ENCODE measurements around the gene OR4C11. TPM values are rescaled to one million over a fixed set of nuclear protein-coding genes. Genes with fewer than 3 reads are reported as not detected.

Gene OR4C11, protein sequence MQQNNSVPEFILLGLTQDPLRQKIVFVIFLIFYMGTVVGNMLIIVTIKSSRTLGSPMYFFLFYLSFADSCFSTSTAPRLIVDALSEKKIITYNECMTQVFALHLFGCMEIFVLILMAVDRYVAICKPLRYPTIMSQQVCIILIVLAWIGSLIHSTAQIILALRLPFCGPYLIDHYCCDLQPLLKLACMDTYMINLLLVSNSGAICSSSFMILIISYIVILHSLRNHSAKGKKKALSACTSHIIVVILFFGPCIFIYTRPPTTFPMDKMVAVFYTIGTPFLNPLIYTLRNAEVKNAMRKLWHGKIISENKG
- not detected in 2 replicates for total RNA-seq (2021)
- Bru-seq, nascent RNA, result not detected
- not detected for BruChase-seq, experiment 1, labeled RNA remaining after a 2-hour chase
- not detected for BruChase-seq, experiment 2, labeled RNA remaining after a 6-hour chase
- long read RNA-seq, result 0 reads

DNA sequence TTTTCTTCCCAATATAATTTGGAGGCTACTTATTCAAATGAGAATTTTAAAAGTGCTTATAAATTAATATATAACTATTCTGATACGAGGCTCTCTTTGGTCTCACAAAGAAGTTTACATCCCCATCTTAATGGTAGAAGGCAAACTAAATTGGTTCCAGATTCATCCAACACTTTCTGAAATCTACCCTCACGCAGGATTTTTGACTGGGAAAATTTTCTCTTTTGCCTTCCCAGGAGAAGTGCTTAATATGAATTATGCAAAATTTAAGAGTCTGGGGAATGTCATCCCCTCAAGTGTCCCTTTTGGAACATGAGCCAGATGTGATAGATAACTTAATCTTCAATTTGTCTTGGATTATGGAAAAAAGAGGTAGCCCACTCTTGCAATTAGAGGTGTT lies at the start of gene OR4C11:
Gene OR4C11, minus strand, starts transcription at position 101 of the 400 bp plus-strand sequence. CDS start 3,272 bp downstream, outside the sequence.
- Histone ChIP-seq H3K9me2 (ENCODE audit: insufficient read depth) (no peaks in the 10 kb centered on the region), H4K20me1 (ENCODE audit: insufficient read depth) (no peaks in the 10 kb centered on the region), H3K4me3 (no peak within 1 kb of the TSS), H3K9me3 (ENCODE audit: insufficient read depth, low read depth) (no peaks in the 10 kb centered on the region), H3K36me3 (ENCODE audit: low read depth) (no peaks in the 10 kb centered on the region), H3K27ac (no peak within 1 kb of the TSS), H3K79me2 (ENCODE audit: low read depth) (no peaks in the 10 kb centered on the region), H3F3A (ENCODE audit: insufficient read depth, low read depth) (no peaks in the 10 kb centered on the region), H3K4me2 (no peak within 1 kb of the TSS), H2AFZ (no peak within 1 kb of the TSS), H3K4me1 (replicated peaks; ENCODE audit: insufficient read depth) (no peaks in the 10 kb centered on the region), H3K27me3 (ENCODE audit: insufficient read depth, low read depth) (no peaks in the 10 kb centered on the region)
- no peak for TF ChIP-seq EZH2 (IDR thresholded peaks at IDR 0.05; ENCODE audit: low read depth)
- TF ChIP-seq, protein P1, sequence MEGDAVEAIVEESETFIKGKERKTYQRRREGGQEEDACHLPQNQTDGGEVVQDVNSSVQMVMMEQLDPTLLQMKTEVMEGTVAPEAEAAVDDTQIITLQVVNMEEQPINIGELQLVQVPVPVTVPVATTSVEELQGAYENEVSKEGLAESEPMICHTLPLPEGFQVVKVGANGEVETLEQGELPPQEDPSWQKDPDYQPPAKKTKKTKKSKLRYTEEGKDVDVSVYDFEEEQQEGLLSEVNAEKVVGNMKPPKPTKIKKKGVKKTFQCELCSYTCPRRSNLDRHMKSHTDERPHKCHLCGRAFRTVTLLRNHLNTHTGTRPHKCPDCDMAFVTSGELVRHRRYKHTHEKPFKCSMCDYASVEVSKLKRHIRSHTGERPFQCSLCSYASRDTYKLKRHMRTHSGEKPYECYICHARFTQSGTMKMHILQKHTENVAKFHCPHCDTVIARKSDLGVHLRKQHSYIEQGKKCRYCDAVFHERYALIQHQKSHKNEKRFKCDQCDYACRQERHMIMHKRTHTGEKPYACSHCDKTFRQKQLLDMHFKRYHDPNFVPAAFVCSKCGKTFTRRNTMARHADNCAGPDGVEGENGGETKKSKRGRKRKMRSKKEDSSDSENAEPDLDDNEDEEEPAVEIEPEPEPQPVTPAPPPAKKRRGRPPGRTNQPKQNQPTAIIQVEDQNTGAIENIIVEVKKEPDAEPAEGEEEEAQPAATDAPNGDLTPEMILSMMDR (conservative IDR thresholded peaks at IDR 0.05), result no peak
- POLR2A ChIA-PET (ENCODE audit: unreplicated experiment), result no interaction called here
- CTCF ChIA-PET, result no interaction called here
- BruUV-seq (replicated peaks), result no TSS peak
- intact Hi-C loops (cut with micrococcal nuclease; ENCODE audit: unreplicated experiment), result no loop called here
- DNase-seq, result no peak

DNA sequence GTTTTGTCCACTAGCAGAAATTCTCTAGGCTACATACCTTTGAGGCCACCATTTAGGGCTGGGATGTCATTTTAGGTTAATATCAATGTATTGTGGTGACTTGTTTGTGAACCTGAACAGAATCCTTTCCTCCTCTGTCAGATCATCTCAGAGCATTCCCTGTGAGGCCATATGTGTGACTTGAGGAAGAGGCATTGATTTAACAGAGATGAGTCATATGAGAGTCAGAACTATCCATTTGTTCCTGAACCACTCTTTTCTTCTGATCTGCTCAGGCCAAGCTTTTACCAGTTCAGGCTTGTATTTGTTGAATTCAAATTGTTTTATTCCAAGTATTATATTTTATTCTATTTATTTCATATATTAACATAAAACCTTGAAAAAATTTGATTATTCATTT lies 47.7 kb upstream of the OR4C11 start:
- H3K9me2 ChIP-seq (ENCODE audit: insufficient read depth), result no peaks in the 10 kb centered on the region
- no peaks in the 10 kb centered on the region for H4K20me1 ChIP-seq (ENCODE audit: insufficient read depth)
- no peak overlapping the region for H3K4me2 ChIP-seq
- no peak overlapping the region for H3K27ac ChIP-seq
- H3K4me1 ChIP-seq (replicated peaks; ENCODE audit: insufficient read depth), result no peaks in the 10 kb centered on the region
- H3K36me3 ChIP-seq (ENCODE audit: low read depth), result no peaks in the 10 kb centered on the region
- ChIA-PET CTCF (no interaction called here), POLR2A (ENCODE audit: unreplicated experiment) (no interaction called here)
- TF ChIP-seq, protein P1 (conservative IDR thresholded peaks at IDR 0.05), result no peak
- no peak for TF ChIP-seq EZH2 (IDR thresholded peaks at IDR 0.05; ENCODE audit: low read depth)
- no peaks in the 10 kb centered on the region for H3K79me2 ChIP-seq (ENCODE audit: low read depth)
- H2AFZ ChIP-seq, result no peak overlapping the region
- intact Hi-C loops (cut with micrococcal nuclease; ENCODE audit: unreplicated experiment), result no loop called here
- no TSS peak for BruUV-seq (replicated peaks)
- H3K4me3 ChIP-seq, result no peak overlapping the region
- no peak for DNase-seq
- H3K9me3 ChIP-seq (ENCODE audit: insufficient read depth, low read depth), result no peaks in the 10 kb centered on the region
- H3K27me3 ChIP-seq (ENCODE audit: insufficient read depth, low read depth), result no peaks in the 10 kb centered on the region
- no peaks in the 10 kb centered on the region for H3F3A ChIP-seq (ENCODE audit: insufficient read depth, low read depth)

DNA sequence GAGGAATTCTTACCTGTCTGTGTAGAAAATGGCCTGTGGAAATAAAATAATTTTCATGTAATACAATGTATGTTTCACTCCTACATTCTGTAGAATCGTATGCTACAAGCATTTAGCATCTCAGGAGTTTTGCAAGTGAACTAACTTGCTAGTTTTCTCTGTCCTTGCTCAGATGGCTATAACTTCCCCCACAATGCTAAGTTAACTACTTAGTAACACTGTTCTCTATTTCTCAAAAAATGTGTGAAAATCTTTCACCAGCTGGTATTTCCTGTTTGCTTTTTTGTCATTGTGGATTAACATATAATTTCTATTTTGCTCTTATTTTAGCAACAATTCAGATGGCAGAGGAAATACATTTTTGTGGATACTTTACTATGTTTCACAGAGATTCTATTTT lies 45.1 kb upstream of the OR4C11 start:
- H3K79me2 ChIP-seq (ENCODE audit: low read depth), result no peaks in the 10 kb centered on the region
- H3K9me2 ChIP-seq (ENCODE audit: insufficient read depth), result no peaks in the 10 kb centered on the region
- H2AFZ ChIP-seq, result no peak overlapping the region
- H3K27me3 ChIP-seq (ENCODE audit: insufficient read depth, low read depth), result no peaks in the 10 kb centered on the region
- intact Hi-C loops (cut with micrococcal nuclease; ENCODE audit: unreplicated experiment), result no loop called here
- H3K27ac ChIP-seq, result no peak overlapping the region
- BruUV-seq (replicated peaks), result no TSS peak
- H3K4me1 ChIP-seq (replicated peaks; ENCODE audit: insufficient read depth), result no peaks in the 10 kb centered on the region
- TF ChIP-seq, protein P1 (conservative IDR thresholded peaks at IDR 0.05), result no peak
- no peak for TF ChIP-seq EZH2 (IDR thresholded peaks at IDR 0.05; ENCODE audit: low read depth)
- H3K4me2 ChIP-seq, result no peak overlapping the region
- no peak overlapping the region for H3K4me3 ChIP-seq
- H4K20me1 ChIP-seq (ENCODE audit: insufficient read depth), result no peaks in the 10 kb centered on the region
- ChIA-PET CTCF (no interaction called here), POLR2A (ENCODE audit: unreplicated experiment) (no interaction called here)
- DNase-seq, result no peak
- no peaks in the 10 kb centered on the region for H3K9me3 ChIP-seq (ENCODE audit: insufficient read depth, low read depth)
- no peaks in the 10 kb centered on the region for H3F3A ChIP-seq (ENCODE audit: insufficient read depth, low read depth)
- no peaks in the 10 kb centered on the region for H3K36me3 ChIP-seq (ENCODE audit: low read depth)
